ENCODE results near the gene EXOC4.

GRCh38 chr7:133824132-133824531 is 571.3 kb downstream of the EXOC4 start:
- TF ChIP-seq POLR2A (IDR thresholded peaks at IDR 0.05) (no peak), CTCF (IDR thresholded peaks at IDR 0.05) (no peak)
